DMS 273 (cell line): ENCODE measurements around the gene OSBPL8.

ENCODE experiments used
- DNase-seq: peaks from one replicate; lab custom pipeline; 2025; ENCODE audit not compliant: unreplicated experiment; lab: John Stamatoyannopoulos, UW

OSBPL8 gene

DNA sequence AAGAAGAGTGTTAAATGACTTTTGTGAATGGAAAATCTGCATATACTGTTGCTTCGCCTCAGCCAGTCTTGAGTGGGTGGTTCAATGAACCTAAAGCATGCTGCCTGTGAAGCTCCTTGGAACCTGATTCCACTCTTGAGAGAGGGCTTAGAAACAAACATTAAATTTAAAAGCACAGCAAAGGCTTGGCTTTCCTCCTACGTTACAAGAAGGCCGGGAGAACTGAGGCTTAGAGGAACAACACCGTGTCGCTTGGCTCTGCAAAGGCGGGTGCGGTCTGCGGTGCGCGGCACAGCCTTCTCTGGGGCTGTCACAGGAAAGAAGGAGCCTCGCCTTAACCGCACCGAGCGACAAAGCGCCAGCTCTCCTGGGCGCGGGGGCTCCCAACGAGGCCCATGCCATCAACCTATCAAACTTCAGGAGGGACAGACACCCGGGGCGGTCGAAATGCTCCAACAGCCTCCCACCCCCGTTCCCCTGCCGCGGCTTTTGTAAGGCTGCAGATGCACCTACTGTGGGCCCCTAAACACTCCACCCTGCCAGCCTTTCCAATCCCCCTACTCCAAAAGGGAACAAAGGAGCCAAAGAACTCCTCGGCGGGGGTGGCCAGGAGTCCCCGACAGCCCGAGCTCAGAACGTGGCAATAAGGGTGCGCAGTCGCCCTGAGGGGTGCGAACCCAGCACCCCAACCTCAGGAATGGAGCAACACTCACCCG is 729 bp downstream of the OSBPL8 start:
- DNase-seq = peak; percentile 61

DNA sequence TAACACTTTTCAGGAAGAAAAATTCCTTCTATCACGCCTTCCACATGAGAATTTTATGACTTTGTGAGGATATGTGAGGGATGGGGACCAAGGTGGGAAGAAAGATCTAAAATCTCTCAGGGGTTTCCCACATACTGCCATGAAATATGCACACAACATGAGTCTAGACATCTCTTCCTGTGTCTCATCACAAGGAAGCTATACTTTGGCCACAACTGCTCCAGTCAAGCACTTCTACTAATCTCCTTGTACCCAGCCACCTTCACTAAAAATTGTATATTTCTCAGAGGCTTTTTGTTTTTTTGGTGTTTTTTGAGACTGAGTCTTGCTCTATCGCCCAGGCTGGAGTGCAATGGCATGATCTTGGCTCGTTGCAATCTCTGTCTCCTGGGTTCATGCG is 3.2 kb downstream of the OSBPL8 start:
- no peak for DNase-seq

DNA sequence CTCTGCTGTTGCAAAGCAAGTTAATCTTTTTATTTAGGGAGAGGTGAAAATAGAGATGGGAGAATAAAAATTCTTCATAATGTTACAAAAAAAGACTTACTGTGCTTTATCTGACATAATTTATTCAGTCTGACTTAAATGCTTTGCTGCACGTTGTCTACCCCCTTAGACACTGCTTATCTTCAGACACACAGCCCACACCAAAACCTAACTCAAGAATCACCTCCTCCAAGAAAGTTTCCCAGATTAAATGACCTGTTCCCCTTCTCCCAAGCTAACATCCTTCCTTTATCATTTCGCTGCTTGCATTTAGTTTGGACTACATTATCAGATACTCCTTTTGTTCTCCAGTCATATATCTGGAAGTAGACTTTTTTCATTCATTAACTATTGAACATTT is 3.8 kb downstream of the OSBPL8 start:
- DNase-seq = no peak

DNA sequence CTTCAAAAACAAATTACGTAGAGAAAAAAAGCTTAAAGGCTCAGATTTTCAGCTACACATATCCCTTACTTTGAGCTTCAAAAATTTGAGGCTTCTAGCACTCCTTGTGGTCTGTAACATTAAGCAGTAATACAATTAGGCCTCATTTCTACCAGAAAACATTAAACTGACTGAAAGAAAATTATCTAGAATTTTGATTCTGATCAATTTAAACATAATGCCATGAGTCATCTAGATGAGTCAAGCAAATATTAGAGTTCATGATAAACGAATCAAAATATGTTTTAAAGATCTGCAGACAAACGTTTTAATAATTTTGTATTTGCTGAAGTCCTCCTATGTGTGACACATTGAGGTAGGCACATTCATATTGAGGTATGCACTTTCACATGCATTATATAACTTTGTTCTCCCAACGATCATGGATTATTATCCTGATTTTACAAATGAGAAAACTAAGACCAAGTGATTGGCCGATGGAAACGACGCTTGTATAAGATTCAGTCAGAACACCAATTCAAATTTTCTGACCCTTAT is 4.3 kb downstream of the OSBPL8 start:
- DNase-seq = no peak

DNA sequence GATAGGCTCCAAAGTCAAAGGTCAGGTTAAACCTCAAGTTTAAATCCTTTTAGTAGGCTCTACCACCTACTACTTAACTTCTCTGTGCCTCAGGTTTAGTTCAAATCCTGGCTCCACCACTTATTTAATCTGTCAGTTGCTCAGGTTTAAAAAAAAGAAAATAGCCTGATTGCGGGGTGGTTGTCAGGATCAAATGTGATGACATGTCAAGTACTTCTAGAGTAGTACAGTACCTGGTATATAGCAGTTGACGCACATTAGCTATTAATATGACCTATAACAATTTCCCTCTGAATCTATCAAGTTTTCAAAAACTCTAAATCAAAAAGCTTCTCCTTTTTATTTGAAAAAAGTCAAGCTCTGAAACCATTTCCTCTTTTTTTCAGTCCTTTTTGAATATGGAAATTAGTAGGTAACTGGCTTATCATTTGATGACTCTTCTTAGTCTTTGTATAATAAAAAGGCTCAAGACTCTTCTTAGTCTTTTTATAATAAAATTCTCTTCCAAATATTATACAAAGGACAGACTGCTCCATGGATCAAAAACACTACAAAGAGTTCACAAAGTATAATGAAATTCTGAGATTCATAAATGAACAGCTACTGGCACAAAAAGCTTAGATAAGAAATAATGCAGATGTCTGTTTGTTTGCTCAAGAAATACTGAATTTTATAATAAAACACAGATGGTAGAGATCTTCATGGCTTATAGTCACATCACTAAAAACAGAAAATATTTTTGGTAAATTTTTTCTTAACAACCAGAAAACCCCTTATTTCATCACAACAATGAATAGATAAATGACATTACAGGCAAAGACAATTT is 5.0 kb downstream of the OSBPL8 start:
- DNase-seq = no peak

GRCh38 chr12:76552343-76552938 is 7.1 kb downstream of the OSBPL8 start:
- no peak for DNase-seq

DNA sequence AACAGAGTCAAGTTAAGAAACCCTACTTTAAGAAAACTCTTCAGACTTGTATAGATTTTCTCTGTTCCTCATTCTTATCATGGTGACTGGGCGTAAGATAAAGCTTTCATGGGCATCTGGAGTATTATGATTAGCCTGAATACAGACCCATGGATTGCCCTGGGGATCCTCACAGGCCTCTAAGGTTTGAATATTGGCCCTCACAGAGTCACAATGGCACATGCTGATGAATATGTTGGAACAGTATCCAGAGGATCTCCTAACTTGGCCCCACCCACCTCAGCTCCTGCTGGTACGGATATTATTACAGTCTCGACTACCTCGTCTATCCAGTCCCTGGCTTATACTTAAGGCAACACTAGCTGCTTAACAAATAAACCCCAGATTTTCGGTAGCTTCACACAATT is 8.1 kb downstream of the OSBPL8 start:
- DNase-seq = no peak

GRCh38 chr12:76549131-76549530 is 10.4 kb downstream of the OSBPL8 start:
- DNase-seq = no peak

DNA sequence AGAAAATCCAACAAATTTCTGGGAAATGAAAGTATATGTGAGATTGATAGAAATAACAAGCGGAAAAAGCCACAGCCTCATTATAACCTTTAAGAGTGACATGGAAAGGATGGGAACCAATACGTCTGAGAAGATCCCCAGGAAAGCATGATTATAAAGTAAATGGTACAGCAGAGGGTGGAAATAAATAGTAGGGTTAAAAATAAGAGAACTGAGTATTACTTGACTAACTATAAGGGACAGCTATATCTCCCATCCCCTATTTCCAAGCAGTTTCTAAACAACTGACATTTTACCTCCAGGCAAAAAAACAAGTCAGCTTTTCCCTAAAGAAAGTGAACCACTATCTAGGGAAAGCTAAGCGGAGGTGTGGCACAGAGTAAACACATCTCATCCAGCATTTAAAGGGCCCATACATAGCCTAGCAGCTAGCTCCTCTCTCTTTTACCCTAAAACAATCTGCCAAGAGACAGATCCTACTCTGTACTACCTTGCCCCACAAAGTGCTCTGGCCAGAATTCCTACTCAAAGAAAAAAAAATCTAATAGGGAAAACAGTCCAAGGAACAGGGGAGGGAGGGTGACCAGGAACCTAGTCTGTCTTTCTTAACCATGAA is 11.2 kb downstream of the OSBPL8 start:
- no peak for DNase-seq

GRCh38 chr12:76547526-76547925 is 12.0 kb downstream of the OSBPL8 start:
- no peak for DNase-seq

DNA sequence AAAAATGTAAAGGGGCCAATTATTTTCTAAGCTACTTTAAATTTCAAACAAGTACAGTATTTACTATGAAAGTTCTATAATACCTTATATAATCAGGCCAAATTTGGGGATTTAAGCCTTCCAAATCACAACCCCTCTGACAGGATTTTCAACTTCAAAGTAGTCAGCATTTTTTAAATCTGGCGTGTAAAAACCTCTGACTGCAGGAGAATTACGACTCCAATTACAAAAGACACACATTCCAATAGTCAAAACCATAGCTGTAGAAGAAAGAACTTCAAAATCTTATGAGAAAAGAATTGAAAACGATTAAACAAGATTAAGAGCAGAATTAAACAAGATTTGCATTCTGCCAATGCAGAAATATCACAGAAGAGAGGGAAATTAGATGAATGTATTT is 12.7 kb downstream of the OSBPL8 start:
- no peak for DNase-seq

DNA sequence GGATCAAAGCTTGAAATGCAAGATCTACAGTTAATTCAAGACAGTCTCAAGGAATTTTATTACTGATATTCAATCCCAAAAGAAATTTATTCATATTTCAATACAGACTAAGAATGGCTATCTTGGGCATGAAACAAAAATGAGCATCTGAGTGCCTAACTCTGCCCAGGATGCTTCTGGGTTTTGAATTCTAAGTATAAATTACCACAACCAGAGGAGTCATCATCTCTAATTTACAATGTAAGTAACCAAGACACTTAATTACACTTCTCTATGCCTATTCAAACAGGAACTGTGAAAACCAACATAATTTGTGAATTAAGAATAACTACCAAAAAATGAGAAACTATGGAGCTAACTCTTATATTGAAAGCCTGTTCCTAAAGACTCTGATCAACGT is 14.1 kb downstream of the OSBPL8 start:
- no peak for DNase-seq

DNA sequence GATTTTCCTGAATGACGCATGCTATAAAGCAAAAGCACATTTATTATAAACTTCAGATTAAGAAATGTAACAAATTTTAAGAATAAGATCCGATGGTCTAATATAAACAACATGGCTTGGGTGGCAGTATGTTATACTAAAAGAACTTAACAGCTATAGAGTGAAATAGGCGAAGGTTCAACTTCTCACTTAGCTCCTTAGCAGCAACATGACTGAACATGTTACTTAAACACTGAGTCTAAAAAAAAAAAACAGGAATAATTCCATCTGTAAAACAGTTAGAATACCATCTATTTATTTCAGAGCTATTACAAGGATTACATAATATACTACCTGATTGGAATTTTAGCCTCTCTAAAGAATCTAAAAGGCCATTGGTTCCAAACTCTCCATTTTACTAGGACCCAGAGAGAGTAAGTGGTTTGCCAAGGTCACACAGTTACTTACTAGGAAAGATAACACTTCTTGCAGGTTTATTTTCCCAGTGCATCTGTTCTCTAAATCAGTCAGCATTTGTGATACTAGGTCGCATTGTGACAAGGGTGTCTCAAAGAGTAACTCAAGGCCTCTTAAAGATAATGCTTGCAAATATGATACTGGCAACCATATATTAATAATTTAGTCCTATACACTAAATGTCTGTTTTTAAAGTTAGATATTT is 14.8 kb downstream of the OSBPL8 start:
- DNase-seq = peak; percentile 2

- DNase-seq = no peak
These were observed 15.7 kb downstream of the OSBPL8 start for GRCh38 chr12:76543813-76544347.

GRCh38 chr12:76542908-76543307 is 16.7 kb downstream of the OSBPL8 start:
- DNase-seq = no peak

DNA sequence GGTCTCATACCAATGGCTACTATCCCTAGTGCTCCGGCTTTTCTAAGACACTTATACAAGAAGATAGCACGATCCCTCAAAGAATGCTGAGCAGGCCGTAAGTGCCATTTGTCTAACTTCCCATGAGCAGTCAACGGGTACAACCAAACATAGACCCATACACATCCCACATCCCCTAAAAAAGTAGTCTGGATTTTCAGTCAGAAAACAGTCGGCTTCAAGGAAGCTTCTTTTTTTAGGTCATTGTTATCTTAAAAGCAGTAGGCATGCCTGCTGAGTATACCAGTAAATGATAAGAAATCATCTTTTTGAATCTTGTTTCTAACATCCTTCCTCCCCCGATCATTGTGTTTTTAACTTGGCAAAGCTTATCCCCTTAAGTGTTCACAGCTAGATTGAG is 19.8 kb downstream of the OSBPL8 start:
- no peak for DNase-seq

GRCh38 chr12:76537923-76538322 is 21.6 kb downstream of the OSBPL8 start:
- DNase-seq = no peak

DNA sequence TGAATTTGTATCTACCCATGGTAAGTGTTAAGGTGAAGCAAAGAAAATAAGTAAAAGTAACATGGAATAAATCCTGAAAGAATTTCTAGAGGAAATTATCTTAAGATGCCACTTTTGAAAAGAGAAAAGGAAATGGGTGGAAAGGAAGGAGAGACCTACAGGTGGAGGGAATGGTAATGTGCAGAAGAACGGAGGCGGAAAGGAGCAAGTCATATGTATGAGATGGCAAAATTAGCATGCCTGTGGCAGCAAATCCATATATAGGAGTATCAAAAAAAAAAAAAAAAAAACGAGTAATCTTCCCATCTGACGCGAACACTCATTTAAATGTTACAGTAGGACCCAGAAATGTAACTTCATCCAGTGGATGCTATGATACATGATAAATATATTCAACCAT is 23.0 kb downstream of the OSBPL8 start:
- DNase-seq = no peak

- DNase-seq = no peak
These were observed 24.4 kb downstream of the OSBPL8 start for GRCh38 chr12:76535170-76535569.

DNA sequence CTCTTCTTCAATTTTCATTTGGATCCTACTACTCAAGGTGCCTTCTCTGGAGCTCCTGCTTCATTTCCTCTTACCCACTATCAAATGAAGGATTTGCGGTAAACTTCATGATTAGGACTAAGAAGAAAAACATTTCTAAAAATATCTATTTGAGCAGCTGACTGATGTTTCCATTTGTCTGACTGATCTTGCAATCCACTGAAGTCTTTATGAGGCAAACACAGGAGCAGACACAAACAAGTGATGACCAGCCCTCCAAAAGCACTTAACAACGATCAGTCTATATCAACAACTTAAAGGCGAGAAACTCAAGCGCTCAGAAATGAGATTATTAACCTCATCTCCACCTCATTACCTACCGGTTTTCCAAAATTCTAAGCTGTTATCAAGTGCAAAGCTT is 26.2 kb downstream of the OSBPL8 start:
- DNase-seq = no peak

DNA sequence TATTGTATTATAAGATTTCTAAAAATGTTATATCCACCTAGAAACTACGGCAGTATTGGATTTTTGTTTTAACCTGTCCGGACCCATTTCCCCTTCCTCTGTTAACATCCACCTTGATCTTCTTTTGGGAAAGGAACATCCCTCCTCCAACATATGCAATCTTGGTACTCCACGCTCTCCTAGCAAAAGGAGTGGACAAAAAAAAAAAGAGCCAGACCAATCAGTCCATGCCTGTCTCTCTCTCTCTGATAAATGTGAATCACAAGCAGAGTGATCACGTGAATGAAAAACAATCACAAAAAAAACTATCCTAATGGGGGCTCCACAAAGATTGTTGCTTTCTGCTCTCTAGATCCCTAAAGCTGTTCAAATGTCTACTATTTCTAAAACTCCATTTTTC is 27.1 kb downstream of the OSBPL8 start:
- DNase-seq = no peak
